Karpas-422 (cell line): ENCODE results near the gene TMEM74B. TPM values are rescaled to one million over a fixed set of nuclear protein-coding genes. Genes with fewer than 3 reads are reported as not detected.

ENCODE experiments used
- DNase-seq: peaks from one replicate; pipeline ENCODE4 v3.0.0-alpha.2; 2015
- H2AFZ ChIP-seq: fragments of 200-600 bp; sonication (generic); 2 replicates; pipeline ENCODE4 v1.6.1; 2014; ENCODE audit warnings: antibody characterized with exemption, low read length, mixed read lengths
- H3K27ac ChIP-seq: fragments of 200-600 bp; sonication (generic); 2 replicates; pipeline ENCODE4 v1.5.1; 2014; ENCODE audit warnings: mild to moderate bottlenecking, low read length, moderate library complexity
- H3K27me3 ChIP-seq: fragments of 200-600 bp; sonication (generic); 2 replicates; pipeline ENCODE4 v1.6.1; 2014; ENCODE audit warnings: low read length, mixed read lengths
- H3K36me3 ChIP-seq: fragments of 200-600 bp; sonication (generic); 2 replicates; pipeline ENCODE4 v1.6.1; 2014; ENCODE audit warnings: low read length, mixed read lengths; ENCODE audit not compliant: insufficient read depth
- H3K4me1 ChIP-seq: fragments of 200-600 bp; sonication (generic); 2 replicates; pipeline ENCODE4 v1.6.1; 2014; ENCODE audit warnings: mild to moderate bottlenecking, low read length, mixed read lengths
- H3K4me2 ChIP-seq: fragments of 200-600 bp; sonication (generic); 2 replicates; pipeline ENCODE4 v1.6.1; 2014; ENCODE audit warnings: low read length, low read depth, mild to moderate bottlenecking; ENCODE audit not compliant: poor library complexity, severe bottlenecking
- H3K4me3 ChIP-seq: fragments of 200-600 bp; sonication (generic); 2 replicates; pipeline ENCODE4 v1.5.1; 2014; ENCODE audit warnings: mild to moderate bottlenecking, antibody characterized with exemption, low read length, mixed read lengths
- H3K79me2 ChIP-seq: fragments of 200-600 bp; sonication (generic); 2 replicates; pipeline ENCODE4 v1.6.1; 2014; ENCODE audit warnings: mild to moderate bottlenecking, low read length, mixed read lengths
- H3K9ac ChIP-seq: fragments of 200-600 bp; sonication (generic); 2 replicates; pipeline ENCODE4 v1.6.0; 2014; ENCODE audit warnings: low read length
- H3K9me2 ChIP-seq: fragments of 200-600 bp; sonication (generic), shearing (Covaris generic); replicated peaks from 2 replicates; pipeline ENCODE4 v1.6.0; 2014; ENCODE audit warnings: mild to moderate bottlenecking, low read length, moderate library complexity; ENCODE audit not compliant: insufficient read depth
- H3K9me3 ChIP-seq: fragments of 300-700, 200-600 bp; sonication (generic); 2 replicates; pipeline ENCODE4 v1.6.1; 2014; ENCODE audit warnings: low read length, mixed read lengths
- H4K20me1 ChIP-seq: fragments of 200-600 bp; sonication (generic); 2 replicates; pipeline ENCODE4 v1.6.1; 2014; ENCODE audit warnings: mild to moderate bottlenecking, antibody characterized with exemption, low read length, low read depth; ENCODE audit not compliant: insufficient read depth
- total RNA-seq: library from RNA; depleted of rRNA; stranded (reverse); fragments of >200 nt; shearing (Covaris generic); gene quantifications from 2 replicates; pipeline ENCODE4 v1.2.3, GENCODE V29; 2014; ENCODE audit warnings: low replicate concordance

Gene TMEM74B
- total RNA-seq, 1 experiment from 2014 or later = not detected

- H4K20me1 ChIP-seq = no peaks in the 10 kb centered on the region
- no peaks in the 10 kb centered on the region for H3K27me3 ChIP-seq
- no peak overlapping the region for H3K27ac ChIP-seq
- H2AFZ ChIP-seq = no peak overlapping the region
- H3K9ac ChIP-seq = no peak overlapping the region
- no peaks in the 10 kb centered on the region for H3K36me3 ChIP-seq
- no peak for DNase-seq
- H3K9me3 ChIP-seq = no peaks in the 10 kb centered on the region
- no peaks in the 10 kb centered on the region for H3K4me1 ChIP-seq
- H3K79me2 ChIP-seq = no peaks in the 10 kb centered on the region
- H3K4me3 ChIP-seq = no peak overlapping the region
- no peak overlapping the region for H3K4me2 ChIP-seq
- no peaks in the 10 kb centered on the region for H3K9me2 ChIP-seq
Measured at GRCh38 chr20:1188347-1188746, 3.6 kb upstream of the TMEM74B start.

DNA sequence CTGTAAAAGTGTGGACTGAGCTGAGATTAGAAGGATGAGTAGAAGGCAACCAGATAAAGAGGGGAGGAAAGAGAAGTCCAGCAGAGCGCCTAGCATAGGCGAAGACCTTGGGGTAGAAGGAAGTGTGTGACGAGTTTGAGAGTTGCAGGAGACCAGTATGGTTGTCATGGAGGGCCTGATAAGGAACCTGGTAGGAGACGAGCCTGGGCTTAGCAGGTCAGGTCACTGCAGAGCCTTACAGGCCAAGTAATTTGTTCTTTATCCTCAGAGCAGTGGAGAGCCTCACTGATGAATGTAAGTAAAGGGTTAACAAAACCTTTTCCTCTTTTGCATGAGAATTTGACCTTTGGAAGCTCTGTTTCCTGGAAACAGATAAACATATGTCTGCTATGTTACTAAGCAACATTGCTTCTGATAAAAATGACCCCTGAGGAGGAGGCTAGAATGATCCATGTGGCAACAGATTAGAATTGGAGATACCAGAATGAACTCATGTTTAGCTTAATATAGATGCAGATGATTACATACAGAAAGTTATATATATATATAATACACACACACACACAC lies 2.9 kb upstream of the TMEM74B start:
- Histone ChIP-seq H3K4me3 (no peak overlapping the region), H3K9me2 (no peaks in the 10 kb centered on the region), H3K27ac (no peak overlapping the region), H3K9me3 (no peaks in the 10 kb centered on the region), H3K79me2 (no peaks in the 10 kb centered on the region), H3K4me2 (no peak overlapping the region), H3K9ac (no peak overlapping the region), H3K27me3 (no peaks in the 10 kb centered on the region), H3K4me1 (no peaks in the 10 kb centered on the region), H4K20me1 (no peaks in the 10 kb centered on the region), H2AFZ (no peak overlapping the region), H3K36me3 (no peaks in the 10 kb centered on the region)
- DNase-seq = no peak

DNA sequence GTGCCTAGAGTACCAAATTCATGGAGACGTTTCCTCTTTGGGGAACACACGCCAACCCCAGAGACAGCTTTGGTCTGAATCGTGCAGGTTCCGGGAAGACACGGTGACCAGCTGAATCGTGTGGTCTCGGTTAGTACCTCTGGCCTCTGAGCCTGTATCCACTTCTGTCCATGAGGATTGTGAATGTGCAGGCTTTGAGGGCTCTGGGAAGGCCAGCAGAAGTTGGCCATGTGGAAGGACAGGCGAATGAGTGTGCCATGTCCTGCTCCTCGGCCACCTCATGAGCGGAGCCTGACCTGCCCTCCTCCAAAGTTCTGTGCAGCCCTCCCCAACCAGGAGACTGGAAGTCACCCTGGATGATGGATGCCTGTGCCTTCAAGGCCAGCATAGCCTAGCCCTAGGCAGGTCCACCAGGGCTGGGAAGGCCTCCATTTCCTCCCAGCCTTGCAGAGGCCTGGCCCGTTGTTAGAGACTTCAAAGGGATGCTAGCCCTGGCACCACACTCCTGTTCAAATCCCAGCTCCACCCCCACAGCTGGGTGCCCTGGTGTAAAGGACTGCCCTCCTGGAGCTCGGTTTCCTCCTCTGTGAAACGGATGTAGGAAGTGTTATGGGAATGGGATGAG lies 1.7 kb upstream of the TMEM74B start:
- Histone ChIP-seq H3K27ac (no peak overlapping the region), H3K4me3 (no peak overlapping the region), H3K36me3 (no peaks in the 10 kb centered on the region), H3K4me2 (no peak overlapping the region), H3K9ac (no peak overlapping the region), H3K27me3 (no peaks in the 10 kb centered on the region), H3K4me1 (no peaks in the 10 kb centered on the region), H3K9me3 (no peaks in the 10 kb centered on the region), H4K20me1 (no peaks in the 10 kb centered on the region), H2AFZ (no peak overlapping the region), H3K9me2 (no peaks in the 10 kb centered on the region), H3K79me2 (no peaks in the 10 kb centered on the region)
- DNase-seq = no peak

DNA sequence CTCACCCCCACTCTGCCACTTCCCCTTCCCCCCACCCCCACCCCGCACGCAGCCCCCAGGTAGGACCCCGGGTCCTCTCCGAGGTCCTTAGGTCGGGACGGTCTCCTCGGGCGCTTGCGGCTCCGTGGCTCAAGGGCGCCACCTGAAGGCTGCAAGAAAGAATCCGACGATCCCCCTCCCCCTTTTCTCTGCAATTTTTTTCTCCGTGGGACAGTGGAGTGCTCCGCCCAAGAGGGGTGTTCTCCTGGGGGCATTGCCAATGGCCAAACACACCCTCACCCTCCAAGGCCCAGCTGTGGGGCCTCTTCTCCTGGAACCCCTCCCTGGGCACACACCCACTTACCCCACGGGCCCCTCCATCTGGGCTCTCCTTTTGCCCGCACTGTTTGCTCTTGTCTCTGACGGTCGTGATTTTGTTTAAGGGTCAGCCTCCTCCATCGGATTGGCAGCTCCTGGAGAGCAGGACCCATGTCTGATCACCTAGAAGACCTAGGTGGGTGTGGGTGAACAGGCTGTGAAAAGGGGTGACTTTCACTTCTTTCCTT lies 1.1 kb upstream of the TMEM74B start:
- DNase-seq = peak; percentile 82
- no peaks in the 10 kb centered on the region for H3K9me3 ChIP-seq
- H3K27me3 ChIP-seq = no peaks in the 10 kb centered on the region
- no peak overlapping the region for H2AFZ ChIP-seq
- no peak overlapping the region for H3K4me2 ChIP-seq
- no peaks in the 10 kb centered on the region for H4K20me1 ChIP-seq
- no peak overlapping the region for H3K9ac ChIP-seq
- no peaks in the 10 kb centered on the region for H3K36me3 ChIP-seq
- no peak overlapping the region for H3K27ac ChIP-seq
- no peaks in the 10 kb centered on the region for H3K79me2 ChIP-seq
- H3K9me2 ChIP-seq = no peaks in the 10 kb centered on the region
- no peak overlapping the region for H3K4me3 ChIP-seq
- no peaks in the 10 kb centered on the region for H3K4me1 ChIP-seq

DNA sequence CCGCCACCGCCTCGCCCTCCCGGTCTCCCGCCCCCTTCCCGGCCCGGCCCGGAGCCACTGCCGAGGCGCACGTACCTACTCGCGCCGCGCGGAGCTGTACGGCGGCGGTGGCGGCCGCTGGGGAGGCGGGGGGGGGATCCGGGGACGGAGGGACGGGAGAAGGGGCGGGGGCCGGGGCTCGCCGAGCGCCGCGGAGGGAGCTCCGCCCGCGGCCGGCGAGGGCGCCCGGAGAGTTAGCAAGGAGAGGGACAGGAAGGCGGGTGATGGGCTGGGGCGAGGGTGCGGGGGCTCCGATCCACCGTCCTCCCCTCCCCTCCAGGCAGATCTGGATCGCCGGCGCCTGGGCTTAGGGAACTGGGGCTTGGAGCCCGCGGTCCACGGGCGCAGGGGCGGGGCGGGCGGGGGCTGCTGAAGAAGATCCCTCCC lies 548 bp upstream of the TMEM74B start:
- Histone ChIP-seq H2AFZ (no peak overlapping the region), H3K27ac (no peak overlapping the region), H3K9me3 (no peaks in the 10 kb centered on the region), H4K20me1 (no peaks in the 10 kb centered on the region), H3K4me2 (no peak overlapping the region), H3K4me3 (no peak overlapping the region), H3K27me3 (no peaks in the 10 kb centered on the region), H3K9ac (no peak overlapping the region), H3K79me2 (no peaks in the 10 kb centered on the region), H3K4me1 (no peaks in the 10 kb centered on the region), H3K9me2 (no peaks in the 10 kb centered on the region), H3K36me3 (no peaks in the 10 kb centered on the region)
- no peak for DNase-seq

- Histone ChIP-seq H4K20me1 (no peaks in the 10 kb centered on the region), H3K9me2 (no peaks in the 10 kb centered on the region), H3K36me3 (no peaks in the 10 kb centered on the region), H3K79me2 (no peaks in the 10 kb centered on the region), H3K4me1 (no peaks in the 10 kb centered on the region), H2AFZ (no peak overlapping the region), H3K4me3 (no peak overlapping the region), H3K9ac (no peak overlapping the region), H3K27ac (no peak overlapping the region), H3K9me3 (no peaks in the 10 kb centered on the region), H3K4me2 (no peak overlapping the region), H3K27me3 (no peaks in the 10 kb centered on the region)
- no peak for DNase-seq
Measured at GRCh38 chr20:1184260-1184637, 532 bp downstream of the TMEM74B start.

GRCh38 chr20:1183153-1183552 lies 1.6 kb downstream of the TMEM74B start:
- Histone ChIP-seq H3K27ac (no peak overlapping the region), H2AFZ (no peak overlapping the region)
- DNase-seq = no peak

DNA sequence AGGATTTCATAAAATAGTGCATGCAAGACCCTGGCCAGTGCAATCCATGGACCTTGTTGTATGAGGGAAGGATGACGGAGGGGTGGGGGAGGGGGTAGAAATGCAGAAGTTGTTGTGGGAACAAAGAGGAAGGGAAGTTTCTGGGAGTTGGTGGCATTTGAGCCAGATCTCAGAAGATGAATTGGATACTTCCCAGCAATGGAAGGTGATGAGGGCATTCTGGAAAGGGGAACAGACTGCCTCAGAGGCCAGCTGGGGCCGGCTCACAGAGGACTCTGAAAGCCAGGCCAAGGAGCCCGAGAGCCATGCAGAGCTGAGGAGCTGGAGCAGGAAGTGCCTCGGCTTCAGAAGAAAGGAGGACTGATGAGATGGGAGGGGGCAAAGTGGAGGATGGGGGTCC lies 2.7 kb downstream of the TMEM74B start:
- Histone ChIP-seq H3K4me3 (no peak overlapping the region), H2AFZ (no peak overlapping the region), H3K4me2 (no peak overlapping the region), H3K79me2 (no peaks in the 10 kb centered on the region), H3K36me3 (no peaks in the 10 kb centered on the region), H3K9ac (no peak overlapping the region), H3K9me2 (no peaks in the 10 kb centered on the region), H3K27ac (no peak overlapping the region), H3K4me1 (no peaks in the 10 kb centered on the region), H3K27me3 (no peaks in the 10 kb centered on the region), H3K9me3 (no peaks in the 10 kb centered on the region), H4K20me1 (no peaks in the 10 kb centered on the region)
- DNase-seq = no peak

More at GRCh38 chr20:1183153-1183552, 1.6 kb downstream of the TMEM74B start:
- Histone ChIP-seq H3K4me2 (no peak overlapping the region), H3K9me2 (no peaks in the 10 kb centered on the region), H3K36me3 (no peaks in the 10 kb centered on the region), H3K9me3 (no peaks in the 10 kb centered on the region), H3K4me1 (no peaks in the 10 kb centered on the region), H3K27me3 (no peaks in the 10 kb centered on the region), H4K20me1 (no peaks in the 10 kb centered on the region), H3K9ac (no peak overlapping the region), H3K4me3 (no peak overlapping the region), H3K79me2 (no peaks in the 10 kb centered on the region)
